ENCODE data around the gene ZNF813. TPM values are rescaled to one million over a fixed set of nuclear protein-coding genes. Genes with fewer than 3 reads are reported as not detected.
"Not testable (repeated sequence)": the region's sequence is repeated elsewhere in the genome, so short reads cannot be mapped to it uniquely, and the experiment has no call there.

The ZNF813 gene
- total RNA-seq, 1 donor from 2014 or later: 3.1 TPM

- intact Hi-C loops (cut with micrococcal nuclease): not testable (repeated sequence)
These were observed 7.9 kb downstream of the ZNF813 start for GRCh38 chr19:53475470-53475869.

DNA sequence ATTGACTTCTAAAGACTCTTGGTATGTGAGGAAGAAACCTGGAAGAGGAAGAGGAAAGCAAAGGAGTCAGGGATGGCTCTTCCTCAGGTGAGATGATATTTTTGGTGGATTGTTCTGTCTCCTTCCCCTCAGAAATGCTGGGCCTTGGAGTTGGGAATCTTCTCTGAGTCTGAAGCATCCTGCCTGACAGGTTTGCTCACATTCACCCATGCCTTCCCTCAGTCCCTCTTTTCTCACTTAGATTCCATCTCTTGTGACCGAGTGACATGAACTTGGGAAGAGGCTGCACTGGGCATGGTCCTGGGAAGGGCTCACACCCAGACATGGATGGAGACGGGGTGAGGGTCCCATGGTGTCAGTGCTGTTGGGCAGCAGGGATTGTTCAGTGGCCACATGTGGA is 16.2 kb downstream of the ZNF813 start:
- intact Hi-C loops (cut with micrococcal nuclease): not testable (repeated sequence)

GRCh38 chr19:53485046-53486004 is 17.8 kb downstream of the ZNF813 start:
- intact Hi-C loops (cut with micrococcal nuclease): no loop called here

- intact Hi-C loops (cut with micrococcal nuclease): no loop called here
These were observed 24.6 kb downstream of the ZNF813 start for GRCh38 chr19:53492153-53492552.

- intact Hi-C loops (cut with micrococcal nuclease): not testable (repeated sequence)
These were observed 29.9 kb downstream of the ZNF813 start for GRCh38 chr19:53497311-53498023.

GRCh38 chr19:53498024-53498395 is 30.5 kb downstream of the ZNF813 start:
- intact Hi-C loops (cut with micrococcal nuclease): not testable (repeated sequence)

- intact Hi-C loops (cut with micrococcal nuclease): not testable (repeated sequence)
These were observed 35.6 kb downstream of the ZNF813 start for GRCh38 chr19:53503151-53503550.

- intact Hi-C loops (cut with micrococcal nuclease): not testable (repeated sequence)
These were observed 36.3 kb downstream of the ZNF813 start for GRCh38 chr19:53503671-53504364.

DNA sequence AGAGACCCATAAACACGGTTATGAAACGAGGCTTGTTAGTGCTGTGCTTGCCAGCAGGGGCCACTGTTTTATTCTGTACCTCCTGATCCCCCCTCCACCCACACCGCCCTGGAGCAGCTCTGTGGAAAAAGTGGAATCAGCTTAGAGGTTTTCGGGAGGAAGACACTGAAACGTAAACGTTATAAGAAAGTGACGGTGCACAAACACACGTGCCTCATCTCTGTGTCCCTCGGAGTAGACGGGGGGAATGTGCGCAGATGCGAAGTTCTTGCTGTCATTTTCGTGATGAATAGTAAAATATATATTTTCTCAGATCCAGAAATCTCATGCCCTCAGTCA is 36.8 kb downstream of the ZNF813 start:
- intact Hi-C loops (cut with micrococcal nuclease): not testable (repeated sequence)

- intact Hi-C loops (cut with micrococcal nuclease): no loop called here
These were observed 37.4 kb downstream of the ZNF813 start for GRCh38 chr19:53504885-53505284.

GRCh38 chr19:53506728-53507127 is 39.2 kb downstream of the ZNF813 start:
- intact Hi-C loops (cut with micrococcal nuclease): no loop called here

GRCh38 chr19:53507523-53508442 is 40.2 kb downstream of the ZNF813 start:
- intact Hi-C loops (cut with micrococcal nuclease): no loop called here

DNA sequence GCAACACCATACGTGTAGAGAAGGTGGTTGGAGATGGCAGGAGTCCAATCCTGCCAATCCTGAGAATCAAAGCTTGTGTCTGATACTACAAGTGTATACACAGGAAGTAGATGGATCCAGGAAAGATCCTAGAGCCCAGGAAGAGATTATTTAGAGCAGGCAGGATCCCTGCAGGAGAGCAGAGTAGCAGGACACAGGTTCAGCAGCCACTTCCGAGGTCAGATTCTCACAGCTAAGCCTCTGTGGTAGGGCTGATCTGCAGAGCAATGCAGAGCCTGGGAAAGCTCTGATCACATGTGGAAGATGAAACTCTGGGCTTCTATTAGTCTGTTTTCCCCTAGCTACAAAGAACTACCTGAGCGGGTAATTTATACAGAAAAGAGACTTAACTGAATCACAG is 41.9 kb downstream of the ZNF813 start:
- intact Hi-C loops (cut with micrococcal nuclease): no loop called here

- intact Hi-C loops (cut with micrococcal nuclease): loop anchor here (5.0 kb wide), 1 partner anchor 83 kb away; no protein-coding TSS in a partner anchor
These were observed 42.3 kb downstream of the ZNF813 start for GRCh38 chr19:53509845-53510244.

DNA sequence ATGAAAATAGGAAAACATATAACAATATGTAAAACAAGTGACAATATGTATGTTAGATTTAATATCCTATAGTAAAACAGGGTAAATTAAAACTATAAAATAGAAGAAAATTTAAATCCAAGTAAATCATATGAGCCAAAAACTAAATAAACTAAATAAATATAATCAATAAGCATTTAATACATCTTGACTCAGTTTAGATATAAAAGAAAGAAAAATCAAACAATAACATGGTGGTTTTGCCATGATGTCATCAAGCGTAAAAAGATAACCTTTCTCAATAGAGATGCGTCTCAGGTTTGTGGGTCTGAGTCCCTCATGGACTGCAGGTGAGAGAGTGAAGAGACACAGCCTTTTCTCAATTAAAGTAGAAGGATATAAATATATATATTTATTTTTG is 43.8 kb downstream of the ZNF813 start:
- intact Hi-C loops (cut with micrococcal nuclease): loop anchor here (5.0 kb wide), 1 partner anchor 84 kb away; no protein-coding TSS in a partner anchor

DNA sequence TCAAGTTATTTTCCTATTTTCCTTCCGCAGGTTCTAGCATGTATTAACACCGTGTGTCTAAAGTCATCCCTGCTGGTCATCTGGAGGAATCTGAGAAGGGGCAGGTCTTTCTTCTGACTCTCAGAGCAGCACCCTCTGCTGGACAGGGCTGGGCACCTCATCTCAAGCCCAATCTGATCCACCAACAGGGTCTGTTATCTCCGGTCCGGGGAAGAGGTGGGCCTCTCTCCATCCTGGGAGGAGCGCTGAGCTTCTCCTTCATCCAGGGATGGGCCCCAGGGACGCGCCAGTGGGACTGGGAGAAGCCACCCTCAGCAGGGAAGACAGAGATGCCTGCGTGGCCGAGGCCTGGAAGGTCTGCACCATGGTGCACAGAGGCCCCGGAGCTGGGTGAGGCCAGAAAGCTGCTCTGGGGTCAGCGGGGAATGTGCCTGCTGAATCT is 44.4 kb downstream of the ZNF813 start:
- intact Hi-C loops (cut with micrococcal nuclease): loop anchor here (5.0 kb wide), 1 partner anchor 85 kb away; no protein-coding TSS in a partner anchor

DNA sequence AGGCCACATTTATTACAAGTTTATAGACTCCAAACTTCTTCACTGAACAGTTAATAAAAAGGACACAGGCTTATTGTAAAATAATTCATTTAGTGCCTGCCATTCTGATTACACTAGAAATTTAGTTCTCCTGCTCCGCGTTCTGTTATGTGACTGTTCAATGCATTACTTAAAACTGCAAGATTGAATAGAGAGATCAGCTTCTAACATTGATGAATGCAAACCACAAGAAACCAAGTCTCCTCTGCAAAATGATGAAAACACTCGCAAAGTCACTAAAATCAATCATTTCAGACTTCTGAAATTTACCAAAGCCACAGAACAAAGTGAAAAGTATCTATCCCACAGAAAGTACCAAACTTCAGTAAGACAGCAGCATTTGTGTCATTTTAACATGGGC is 47.5 kb downstream of the ZNF813 start:
- intact Hi-C loops (cut with micrococcal nuclease): not testable (repeated sequence)

- intact Hi-C loops (cut with micrococcal nuclease): no loop called here
These were observed 49.7 kb downstream of the ZNF813 start for GRCh38 chr19:53517114-53517741.

- intact Hi-C loops (cut with micrococcal nuclease): no loop called here
These were observed 50.6 kb downstream of the ZNF813 start for GRCh38 chr19:53518121-53518520.

- intact Hi-C loops (cut with micrococcal nuclease): no loop called here
These were observed 51.2 kb downstream of the ZNF813 start for GRCh38 chr19:53518716-53519115.
